SKM-1 treated with dmso at 0.1 percent for 144 hours (cell line): ENCODE measurements around the gene TK2.
"Not testable (repeated sequence)": the region's sequence is repeated elsewhere in the genome, so short reads cannot be mapped to it uniquely, and the experiment has no call there.

Experiments used
- DNase-seq: peaks from one replicate; lab custom pipeline; 2025; ENCODE audit not compliant: unreplicated experiment; lab: John Stamatoyannopoulos, UW

The TK2 gene

GRCh38 chr16:66521252-66521713, 28.6 kb downstream of the TK2 start:
- DNase-seq = no peak

- DNase-seq = peak; percentile 80
Measured at GRCh38 chr16:66520406-66521170, 29.3 kb downstream of the TK2 start.

GRCh38 chr16:66519482-66520373, 30.2 kb downstream of the TK2 start:
- no peak for DNase-seq

GRCh38 chr16:66517586-66518263, 32.2 kb downstream of the TK2 start:
- DNase-seq = no peak

GRCh38 chr16:66516808-66517585, 32.9 kb downstream of the TK2 start:
- DNase-seq = peak; percentile 99

GRCh38 chr16:66516509-66516807, 33.5 kb downstream of the TK2 start:
- no peak for DNase-seq

GRCh38 chr16:66515596-66516508, 34.1 kb downstream of the TK2 start:
- DNase-seq = peak; percentile 21

GRCh38 chr16:66514980-66515595, 34.8 kb downstream of the TK2 start:
- not testable (repeated sequence) for DNase-seq

- not testable (repeated sequence) for DNase-seq
Measured at GRCh38 chr16:66514391-66514790, 35.5 kb downstream of the TK2 start.

- no peak for DNase-seq
Measured at GRCh38 chr16:66513111-66513723, 36.7 kb downstream of the TK2 start.

- no peak for DNase-seq
Measured at GRCh38 chr16:66512272-66513110, 37.4 kb downstream of the TK2 start.

GRCh38 chr16:66511602-66512271, 38.2 kb downstream of the TK2 start:
- DNase-seq = no peak

GRCh38 chr16:66510711-66511601, 39.0 kb downstream of the TK2 start:
- no peak for DNase-seq

GRCh38 chr16:66510298-66510697, 39.6 kb downstream of the TK2 start:
- DNase-seq = no peak

GRCh38 chr16:66509576-66509975, 40.3 kb downstream of the TK2 start:
- no peak for DNase-seq

GRCh38 chr16:66508914-66509496, 40.9 kb downstream of the TK2 start:
- no peak for DNase-seq
